HepG2 (cell line): ENCODE data around the gene RASL10A. TPM values are rescaled to one million over a fixed set of nuclear protein-coding genes. Genes with fewer than 3 reads are reported as not detected.
A peak's percentile ranks its signal among the peaks of the same experiment; 100 is the strongest.

Experiments used
- EED ChIP-seq: sonication (generic); formaldehyde crosslinking; IDR thresholded peaks from 2 replicates; pipeline ENCODE4 v1.5.0; 2020; ENCODE audit warnings: mild to moderate bottlenecking, missing genetic modification reagents
- ELF4 ChIP-seq: sonication (generic); formaldehyde crosslinking; IDR thresholded peaks from 2 replicates; pipeline ENCODE4 v1.5.0; 2020; ENCODE audit warnings: missing genetic modification reagents, mild to moderate bottlenecking, moderate library complexity, borderline replicate concordance
- HIVEP1 ChIP-seq: sonication (generic); formaldehyde crosslinking; IDR thresholded peaks from 2 replicates; pipeline ENCODE4 v1.4.0; 2020; ENCODE audit warnings: mild to moderate bottlenecking, missing genetic modification reagents
- HMGXB3 ChIP-seq: sonication (generic); formaldehyde crosslinking; IDR thresholded peaks from 2 replicates; pipeline ENCODE4 v1.4.0; 2020; ENCODE audit warnings: missing genetic modification reagents, borderline replicate concordance
- SETDB1 ChIP-seq: sonication (generic); formaldehyde crosslinking; IDR thresholded peaks from 2 replicates; pipeline ENCODE4 v1.5.1; 2020; ENCODE audit warnings: missing genetic modification reagents, mild to moderate bottlenecking, borderline replicate concordance
- SNAI1 ChIP-seq: sonication (generic); formaldehyde crosslinking; IDR thresholded peaks from 2 replicates; pipeline ENCODE4 v1.5.0; 2020; ENCODE audit warnings: mild to moderate bottlenecking, missing genetic modification reagents, borderline replicate concordance
- YEATS4 ChIP-seq: sonication (generic); formaldehyde crosslinking; IDR thresholded peaks from 2 replicates; pipeline ENCODE4 v1.4.0; 2020; ENCODE audit warnings: missing genetic modification reagents, borderline replicate concordance
- ZNF337 ChIP-seq: sonication (generic); formaldehyde crosslinking; IDR thresholded peaks from 2 replicates; pipeline ENCODE4 v1.5.1; 2020; ENCODE audit warnings: missing genetic modification reagents, low read depth, mild to moderate bottlenecking, borderline replicate concordance
- ZNF484 ChIP-seq: sonication (generic); formaldehyde crosslinking; IDR thresholded peaks from 2 replicates; pipeline ENCODE4 v1.5.1; 2020; ENCODE audit warnings: mild to moderate bottlenecking, low read depth, missing genetic modification reagents, borderline replicate concordance
- ZNF652 ChIP-seq: IDR thresholded peaks from 2 replicates; pipeline ENCODE4 v1.6.1; 2016; ENCODE audit warnings: low read depth, borderline replicate concordance
- polyA plus RNA-seq, 8 experiments: library from polyadenylated mRNA; depleted of rRNA in 3 of 8; stranded (reverse) in 7 of 8; unstranded in 1 of 8; fragments of >200 nt; fragmentation: Illumina TruSeq in 4 of 8; extraction: Trizol in 4 of 8; gene quantifications; 2 replicates each; pipeline versions ENCODE4 v1.2.1 to v1.2.3, GENCODE V29; 2011 to 2016; ENCODE audit warnings: low read depth in 4 of 8, missing spikeins in 1 of 8, mixed read lengths in 1 of 8; ENCODE audit not compliant: insufficient read depth in 1 of 8
- total RNA-seq, 5 experiments: library from RNA; depleted of rRNA; stranded (reverse); fragments of >200 nt; fragmentation: Illumina TruSeq; extraction: Trizol; gene quantifications; 2 replicates each; pipeline ENCODE4 v1.2.3, GENCODE V29; 2016; ENCODE audit warnings: low read depth in 1 of 5
- TF ChIP-seq, protein P1 (sequence below): sonication (generic); formaldehyde crosslinking; IDR thresholded peaks from 2 replicates; pipeline ENCODE4 v1.5.1; 2020; ENCODE audit warnings: mild to moderate bottlenecking, missing genetic modification reagents, moderate library complexity
- TF ChIP-seq, protein P2 (sequence below): fragments of 450-650 bp; IDR thresholded peaks from 2 replicates; pipeline ENCODE4 v1.6.1; 2017; ENCODE audit warnings: mild to moderate bottlenecking
- TF ChIP-seq, protein P3 (sequence below): sonication (generic); formaldehyde crosslinking; IDR thresholded peaks from 2 replicates; pipeline ENCODE4 v1.4.0; 2020; ENCODE audit warnings: mild to moderate bottlenecking, missing genetic modification reagents, borderline replicate concordance
- TF ChIP-seq, protein P4 (sequence below): sonication (generic); formaldehyde crosslinking; IDR thresholded peaks from 2 replicates; pipeline ENCODE4 v1.4.0; 2020; ENCODE audit warnings: mild to moderate bottlenecking, missing genetic modification reagents

Gene RASL10A
- total and polyA plus RNA-seq, 2 of the 13 experiments (the other 11 are each of a cell fraction or from before 2014, with no cell fraction given), result 0.05 to 0.22 TPM

- TF ChIP-seq, protein P1, sequence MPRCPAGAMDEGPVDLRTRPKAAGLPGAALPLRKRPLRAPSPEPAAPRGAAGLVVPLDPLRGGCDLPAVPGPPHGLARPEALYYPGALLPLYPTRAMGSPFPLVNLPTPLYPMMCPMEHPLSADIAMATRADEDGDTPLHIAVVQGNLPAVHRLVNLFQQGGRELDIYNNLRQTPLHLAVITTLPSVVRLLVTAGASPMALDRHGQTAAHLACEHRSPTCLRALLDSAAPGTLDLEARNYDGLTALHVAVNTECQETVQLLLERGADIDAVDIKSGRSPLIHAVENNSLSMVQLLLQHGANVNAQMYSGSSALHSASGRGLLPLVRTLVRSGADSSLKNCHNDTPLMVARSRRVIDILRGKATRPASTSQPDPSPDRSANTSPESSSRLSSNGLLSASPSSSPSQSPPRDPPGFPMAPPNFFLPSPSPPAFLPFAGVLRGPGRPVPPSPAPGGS (CRISPR knock-in tag), result no peak
- TF ChIP-seq SETDB1, result no peak
- peak; percentile 70 for TF ChIP-seq YEATS4 (CRISPR knock-in tag)
- TF ChIP-seq, protein P2, sequence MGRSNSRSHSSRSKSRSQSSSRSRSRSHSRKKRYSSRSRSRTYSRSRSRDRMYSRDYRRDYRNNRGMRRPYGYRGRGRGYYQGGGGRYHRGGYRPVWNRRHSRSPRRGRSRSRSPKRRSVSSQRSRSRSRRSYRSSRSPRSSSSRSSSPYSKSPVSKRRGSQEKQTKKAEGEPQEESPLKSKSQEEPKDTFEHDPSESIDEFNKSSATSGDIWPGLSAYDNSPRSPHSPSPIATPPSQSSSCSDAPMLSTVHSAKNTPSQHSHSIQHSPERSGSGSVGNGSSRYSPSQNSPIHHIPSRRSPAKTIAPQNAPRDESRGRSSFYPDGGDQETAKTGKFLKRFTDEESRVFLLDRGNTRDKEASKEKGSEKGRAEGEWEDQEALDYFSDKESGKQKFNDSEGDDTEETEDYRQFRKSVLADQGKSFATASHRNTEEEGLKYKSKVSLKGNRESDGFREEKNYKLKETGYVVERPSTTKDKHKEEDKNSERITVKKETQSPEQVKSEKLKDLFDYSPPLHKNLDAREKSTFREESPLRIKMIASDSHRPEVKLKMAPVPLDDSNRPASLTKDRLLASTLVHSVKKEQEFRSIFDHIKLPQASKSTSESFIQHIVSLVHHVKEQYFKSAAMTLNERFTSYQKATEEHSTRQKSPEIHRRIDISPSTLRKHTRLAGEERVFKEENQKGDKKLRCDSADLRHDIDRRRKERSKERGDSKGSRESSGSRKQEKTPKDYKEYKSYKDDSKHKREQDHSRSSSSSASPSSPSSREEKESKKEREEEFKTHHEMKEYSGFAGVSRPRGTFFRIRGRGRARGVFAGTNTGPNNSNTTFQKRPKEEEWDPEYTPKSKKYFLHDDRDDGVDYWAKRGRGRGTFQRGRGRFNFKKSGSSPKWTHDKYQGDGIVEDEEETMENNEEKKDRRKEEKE, result no peak
- TF ChIP-seq ZNF337, result no peak
- TF ChIP-seq ZNF652 (CRISPR knock-in tag), result peak; percentile 98
- TF ChIP-seq HMGXB3 (CRISPR knock-in tag), result no peak
- TF ChIP-seq ELF4 (CRISPR knock-in tag), result no peak
- TF ChIP-seq ZNF484 (CRISPR knock-in tag), result no peak
- TF ChIP-seq, protein P3, sequence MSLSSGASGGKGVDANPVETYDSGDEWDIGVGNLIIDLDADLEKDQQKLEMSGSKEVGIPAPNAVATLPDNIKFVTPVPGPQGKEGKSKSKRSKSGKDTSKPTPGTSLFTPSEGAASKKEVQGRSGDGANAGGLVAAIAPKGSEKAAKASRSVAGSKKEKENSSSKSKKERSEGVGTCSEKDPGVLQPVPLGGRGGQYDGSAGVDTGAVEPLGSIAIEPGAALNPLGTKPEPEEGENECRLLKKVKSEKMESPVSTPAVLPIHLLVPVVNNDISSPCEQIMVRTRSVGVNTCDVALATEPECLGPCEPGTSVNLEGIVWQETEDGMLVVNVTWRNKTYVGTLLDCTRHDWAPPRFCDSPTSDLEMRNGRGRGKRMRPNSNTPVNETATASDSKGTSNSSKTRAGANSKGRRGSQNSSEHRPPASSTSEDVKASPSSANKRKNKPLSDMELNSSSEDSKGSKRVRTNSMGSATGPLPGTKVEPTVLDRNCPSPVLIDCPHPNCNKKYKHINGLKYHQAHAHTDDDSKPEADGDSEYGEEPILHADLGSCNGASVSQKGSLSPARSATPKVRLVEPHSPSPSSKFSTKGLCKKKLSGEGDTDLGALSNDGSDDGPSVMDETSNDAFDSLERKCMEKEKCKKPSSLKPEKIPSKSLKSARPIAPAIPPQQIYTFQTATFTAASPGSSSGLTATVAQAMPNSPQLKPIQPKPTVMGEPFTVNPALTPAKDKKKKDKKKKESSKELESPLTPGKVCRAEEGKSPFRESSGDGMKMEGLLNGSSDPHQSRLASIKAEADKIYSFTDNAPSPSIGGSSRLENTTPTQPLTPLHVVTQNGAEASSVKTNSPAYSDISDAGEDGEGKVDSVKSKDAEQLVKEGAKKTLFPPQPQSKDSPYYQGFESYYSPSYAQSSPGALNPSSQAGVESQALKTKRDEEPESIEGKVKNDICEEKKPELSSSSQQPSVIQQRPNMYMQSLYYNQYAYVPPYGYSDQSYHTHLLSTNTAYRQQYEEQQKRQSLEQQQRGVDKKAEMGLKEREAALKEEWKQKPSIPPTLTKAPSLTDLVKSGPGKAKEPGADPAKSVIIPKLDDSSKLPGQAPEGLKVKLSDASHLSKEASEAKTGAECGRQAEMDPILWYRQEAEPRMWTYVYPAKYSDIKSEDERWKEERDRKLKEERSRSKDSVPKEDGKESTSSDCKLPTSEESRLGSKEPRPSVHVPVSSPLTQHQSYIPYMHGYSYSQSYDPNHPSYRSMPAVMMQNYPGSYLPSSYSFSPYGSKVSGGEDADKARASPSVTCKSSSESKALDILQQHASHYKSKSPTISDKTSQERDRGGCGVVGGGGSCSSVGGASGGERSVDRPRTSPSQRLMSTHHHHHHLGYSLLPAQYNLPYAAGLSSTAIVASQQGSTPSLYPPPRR (CRISPR knock-in tag), result peak; percentile 16; the same call in 1 of the 2 replicates
- TF ChIP-seq HIVEP1 (CRISPR knock-in tag), result 0 out of 2 replicates have a peak, but pooled peaks have one; percentile 38
- TF ChIP-seq SNAI1 (CRISPR knock-in tag), result 0 out of 2 replicates have a peak, but pooled peaks have one; percentile 63
- TF ChIP-seq EED (CRISPR knock-in tag), result no peak
- TF ChIP-seq, protein P4, sequence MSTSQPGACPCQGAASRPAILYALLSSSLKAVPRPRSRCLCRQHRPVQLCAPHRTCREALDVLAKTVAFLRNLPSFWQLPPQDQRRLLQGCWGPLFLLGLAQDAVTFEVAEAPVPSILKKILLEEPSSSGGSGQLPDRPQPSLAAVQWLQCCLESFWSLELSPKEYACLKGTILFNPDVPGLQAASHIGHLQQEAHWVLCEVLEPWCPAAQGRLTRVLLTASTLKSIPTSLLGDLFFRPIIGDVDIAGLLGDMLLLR, result peak; percentile 66; the same call in 1 of the 2 replicates
Measured at GRCh38 chr22:29306175-29306834, 9.2 kb downstream of the RASL10A start, which contains the start of gene GAS2L1 (continued).
